Middle frontal gyrus (tissue), 1 donor: Measurements from ENCODE around the gene POLD4.

Experiments
- DNase-seq: peaks from one replicate; pipeline ENCODE4 v3.0.0-alpha.2; 2015; ENCODE audit warnings: low spot score; ENCODE audit errors: extremely low spot score

The POLD4 gene

GRCh38 chr11:67303132-67303834 lies 50.1 kb downstream of the POLD4 start, which contains the start of gene SSH3:
TSS of gene SSH3 (plus strand) at chr11:67303530. CDS start at chr11:67303626, 96 bp downstream.
- DNase-seq = peak; percentile 40

DNA sequence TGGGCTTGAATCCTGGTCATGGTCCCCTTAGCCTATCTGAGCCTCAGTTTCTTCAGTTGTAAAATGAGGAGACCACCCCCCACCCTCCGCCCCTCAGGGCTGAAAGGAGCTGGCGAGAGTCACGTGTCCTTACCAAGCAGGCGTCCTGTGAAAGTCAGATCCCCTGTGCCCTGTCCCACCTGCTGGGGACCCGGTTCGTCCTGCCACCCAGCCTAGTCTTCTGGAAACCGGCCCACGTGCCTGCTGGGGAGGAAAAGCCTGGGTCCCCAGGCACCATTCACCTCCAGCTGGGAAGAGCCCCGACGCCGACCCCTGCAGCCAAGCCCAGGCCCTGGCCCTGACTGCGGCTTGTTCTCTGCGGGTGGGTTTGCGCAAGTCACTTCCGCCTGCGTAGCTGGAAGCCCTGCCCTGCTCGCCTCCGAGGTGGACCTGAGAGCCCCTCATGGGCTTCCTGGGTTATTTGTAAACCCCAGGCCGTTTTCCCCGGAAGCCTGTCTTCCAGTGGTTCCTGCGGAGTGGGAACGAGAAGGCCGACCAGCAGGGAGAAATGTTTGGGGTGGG lies 50.7 kb downstream of the POLD4 start:
- no peak for DNase-seq

DNA sequence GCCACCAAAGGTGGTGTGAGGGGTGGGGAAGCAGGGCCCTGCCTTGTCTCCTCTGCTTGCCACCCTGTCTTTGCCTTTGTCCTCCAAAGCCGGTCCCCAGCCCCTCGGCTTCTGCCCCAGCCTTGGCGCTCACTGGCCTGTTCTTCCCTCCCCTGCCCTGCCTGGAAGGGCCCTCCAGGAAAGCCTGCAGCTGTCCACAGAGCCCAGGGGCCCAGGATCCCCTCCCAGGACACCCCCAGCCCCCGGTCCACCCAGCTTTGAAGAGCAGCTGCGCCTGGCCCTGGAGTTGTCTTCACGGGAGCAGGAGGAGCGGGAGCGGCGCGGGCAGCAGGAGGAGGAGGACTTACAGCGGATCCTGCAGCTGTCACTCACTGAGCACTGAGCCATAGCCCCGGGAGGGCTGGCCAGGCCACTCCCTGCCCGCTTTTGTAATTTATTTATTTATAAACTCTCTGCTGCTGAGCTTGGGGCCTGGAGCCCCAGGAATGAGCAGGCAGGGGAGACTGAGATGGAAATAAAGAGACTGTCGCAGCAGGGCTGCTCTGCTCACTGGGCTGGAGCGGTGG lies 51.3 kb downstream of the POLD4 start:
- DNase-seq = no peak

- DNase-seq = no peak
Observed at GRCh38 chr11:67301313-67301921, 51.9 kb downstream of the POLD4 start.
